K562 (cell line): ENCODE measurements around the gene CNFN. TPM values are rescaled to one million over a fixed set of nuclear protein-coding genes. Genes with fewer than 3 reads are reported as not detected.
A peak's percentile ranks its signal among the peaks of the same experiment; 100 is the strongest.

Source experiments
- BHLHE40 ChIP-seq: IDR thresholded peaks from 2 replicates; pipeline ENCODE4 v1.6.1; 2011; ENCODE audit warnings: low read length, improper control_type of control experiment
- CREM ChIP-seq: IDR thresholded peaks from 2 replicates; pipeline ENCODE4 v1.6.1; 2014; ENCODE audit warnings: antibody characterized with exemption, low read depth
- GTF2E2 ChIP-seq: fragments of 200-800 bp; sonication (Bioruptor generic); IDR thresholded peaks from 2 replicates; pipeline ENCODE4 v1.6.1; 2016; ENCODE audit warnings: missing genetic modification characterization, missing compliant biosample characterization
- HDAC8 ChIP-seq: fragments of 450-650 bp; IDR thresholded peaks from 2 replicates; pipeline ENCODE4 v1.6.1; 2016; ENCODE audit warnings: mild to moderate bottlenecking, missing genetic modification characterization, moderate library complexity, missing compliant biosample characterization
- ILK ChIP-seq: fragments of 450-650 bp; IDR thresholded peaks from 2 replicates; pipeline ENCODE4 v1.6.1; 2016; ENCODE audit warnings: missing genetic modification characterization, low read depth, mild to moderate bottlenecking, missing compliant biosample characterization, moderate library complexity, borderline replicate concordance
- SAP30 ChIP-seq: fragments of 200-600 bp; sonication (generic); IDR thresholded peaks from 2 replicates; pipeline ENCODE4 v1.6.1; 2012; ENCODE audit warnings: borderline replicate concordance, low read depth, mild to moderate bottlenecking, moderate library complexity, low read length, control low read depth, inconsistent platforms; ENCODE audit not compliant: insufficient read depth, poor library complexity, severe bottlenecking
- SIN3B ChIP-seq: fragments of 450-650 bp; IDR thresholded peaks from 2 replicates; pipeline ENCODE4 v1.6.1; 2017; ENCODE audit warnings: low read depth, mild to moderate bottlenecking, moderate library complexity
- SMAD4 ChIP-seq: fragments of 250-450 bp; sonication (Bioruptor Pico); conservative IDR thresholded peaks from 2 replicates; pipeline ENCODE4 v1.8.0; 2021; ENCODE audit warnings: inconsistent platforms, mild to moderate bottlenecking, moderate library complexity
- STAG1 ChIP-seq: sonication (generic); formaldehyde crosslinking; IDR thresholded peaks from 2 replicates; pipeline ENCODE4 v1.5.0; 2020; ENCODE audit warnings: missing genetic modification reagents, borderline replicate concordance
- XRCC5 ChIP-seq: fragments of 200-400 bp; formaldehyde crosslinking; IDR thresholded peaks from 2 replicates; pipeline ENCODE4 v1.6.1; 2017; ENCODE audit warnings: low read depth, mild to moderate bottlenecking, low read length
- ZNF384 ChIP-seq: IDR thresholded peaks from 2 replicates; pipeline ENCODE4 v1.6.1; 2012; ENCODE audit warnings: low read depth, low read length, improper control_type of control experiment
- ZNF589 ChIP-seq: fragments of 200-800 bp; sonication (Bioruptor generic); IDR thresholded peaks from 2 replicates; pipeline ENCODE4 v1.6.1; 2016; ENCODE audit warnings: low read depth, missing genetic modification characterization, missing compliant biosample characterization
- ZNF766 ChIP-seq: fragments of 200-800 bp; sonication (Bioruptor generic); conservative IDR thresholded peaks from 2 replicates; pipeline ENCODE4 v1.6.1; 2016; ENCODE audit warnings: missing genetic modification characterization, missing compliant biosample characterization
- polyA plus RNA-seq, 8 experiments: library from polyadenylated mRNA; depleted of rRNA in 4 of 8; stranded (reverse) in 5 of 8; unstranded in 3 of 8; fragments of >200 nt; fragmentation: Nextera tagmentation in 2 of 8; fragmentation: Illumina TruSeq in 1 of 8; extraction: Ambion mirVana in 2 of 8; extraction: Trizol in 1 of 8; gene quantifications; 2 replicates each; pipeline versions ENCODE4 v1.2.1 to v1.2.3, GENCODE V29; 2011 to 2014; ENCODE audit warnings: inconsistent platforms in 1 of 8, missing spikeins in 1 of 8
- total RNA-seq, 7 experiments: library from RNA; depleted of rRNA in 6 of 7; stranded (reverse); fragments of >200 nt in 6 of 7; fragmentation: Illumina TruSeq in 2 of 7; extraction: Trizol in 2 of 7; gene quantifications; 2 replicates each; pipeline versions ENCODE4 v1.2.1 to v1.2.3, GENCODE V29; 2011 to 2021; ENCODE audit warnings: low replicate concordance in 1 of 7
- TF ChIP-seq, protein P1 (sequence below): fragments of 150-350 bp; conservative IDR thresholded peaks from 2 replicates; pipeline ENCODE4 v1.6.1; 2014; ENCODE audit warnings: low read length
- TF ChIP-seq, protein P2 (sequence below): fragments of 250-450 bp; sonication (Bioruptor Pico); IDR thresholded peaks from 2 replicates; pipeline ENCODE4 v1.8.0; 2021; ENCODE audit warnings: borderline replicate concordance, mild to moderate bottlenecking, moderate library complexity; ENCODE audit not compliant: poor library complexity, severe bottlenecking
- TF ChIP-seq, protein P3 (sequence below): fragments of 200-800 bp; sonication (Bioruptor generic); IDR thresholded peaks from 2 replicates; pipeline ENCODE4 v1.6.1; 2017; ENCODE audit warnings: missing genetic modification characterization, missing compliant biosample characterization
- TF ChIP-seq, protein P4 (sequence below): sonication (generic); formaldehyde crosslinking; IDR thresholded peaks from 2 replicates; pipeline ENCODE4 v1.4.0; 2020; ENCODE audit warnings: mild to moderate bottlenecking, missing genetic modification reagents
- TF ChIP-seq, protein P5 (sequence below): fragments of 450-650 bp; formaldehyde crosslinking; IDR thresholded peaks from 2 replicates; pipeline ENCODE4 v1.4.0; 2022; ENCODE audit warnings: missing genetic modification characterization

Gene CNFN
- total and polyA plus RNA-seq, 9 of the 15 experiments (the other 6 are each of a cell fraction or from before 2014, with no cell fraction given): 0.18 to 0.52 (median 0.27) TPM; not detected in 5

DNA sequence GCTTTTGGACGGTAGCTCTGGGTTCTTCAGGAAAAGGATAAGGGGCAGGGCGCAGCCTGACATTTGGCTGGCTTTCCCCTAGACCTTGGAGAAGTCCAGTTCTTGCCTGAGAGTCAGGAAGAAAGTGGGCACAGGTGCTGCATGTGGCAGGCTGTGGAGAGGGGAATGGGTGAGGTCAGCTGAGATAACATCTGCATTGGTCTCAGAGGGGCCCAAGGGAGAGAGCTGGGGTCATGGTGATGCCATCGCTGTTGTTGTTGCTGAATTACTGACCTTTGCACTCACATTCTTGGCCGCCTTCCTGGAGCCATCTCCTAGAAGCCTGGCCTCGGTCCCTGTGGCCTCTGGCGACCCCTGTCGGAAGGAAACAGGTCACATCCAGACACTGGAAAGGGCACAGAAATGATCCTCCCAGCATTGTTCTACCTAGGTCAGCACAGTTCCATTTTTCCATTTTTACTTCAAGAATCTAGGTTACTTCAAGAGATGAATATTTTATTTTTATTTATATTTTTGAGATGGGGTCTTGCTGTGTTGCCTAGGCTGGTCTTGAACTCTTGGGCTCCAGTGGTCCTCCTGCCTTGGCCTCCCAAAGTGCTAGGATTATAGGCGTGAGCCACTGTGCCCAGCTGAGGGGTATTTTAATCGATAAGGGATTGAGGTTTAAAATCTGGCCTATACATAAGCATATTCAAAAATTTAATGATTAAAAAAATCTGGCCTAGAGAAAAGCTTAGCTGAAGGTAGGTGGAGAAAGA, 43.6 kb upstream of the CNFN start (continued):
- TF ChIP-seq, protein P1, sequence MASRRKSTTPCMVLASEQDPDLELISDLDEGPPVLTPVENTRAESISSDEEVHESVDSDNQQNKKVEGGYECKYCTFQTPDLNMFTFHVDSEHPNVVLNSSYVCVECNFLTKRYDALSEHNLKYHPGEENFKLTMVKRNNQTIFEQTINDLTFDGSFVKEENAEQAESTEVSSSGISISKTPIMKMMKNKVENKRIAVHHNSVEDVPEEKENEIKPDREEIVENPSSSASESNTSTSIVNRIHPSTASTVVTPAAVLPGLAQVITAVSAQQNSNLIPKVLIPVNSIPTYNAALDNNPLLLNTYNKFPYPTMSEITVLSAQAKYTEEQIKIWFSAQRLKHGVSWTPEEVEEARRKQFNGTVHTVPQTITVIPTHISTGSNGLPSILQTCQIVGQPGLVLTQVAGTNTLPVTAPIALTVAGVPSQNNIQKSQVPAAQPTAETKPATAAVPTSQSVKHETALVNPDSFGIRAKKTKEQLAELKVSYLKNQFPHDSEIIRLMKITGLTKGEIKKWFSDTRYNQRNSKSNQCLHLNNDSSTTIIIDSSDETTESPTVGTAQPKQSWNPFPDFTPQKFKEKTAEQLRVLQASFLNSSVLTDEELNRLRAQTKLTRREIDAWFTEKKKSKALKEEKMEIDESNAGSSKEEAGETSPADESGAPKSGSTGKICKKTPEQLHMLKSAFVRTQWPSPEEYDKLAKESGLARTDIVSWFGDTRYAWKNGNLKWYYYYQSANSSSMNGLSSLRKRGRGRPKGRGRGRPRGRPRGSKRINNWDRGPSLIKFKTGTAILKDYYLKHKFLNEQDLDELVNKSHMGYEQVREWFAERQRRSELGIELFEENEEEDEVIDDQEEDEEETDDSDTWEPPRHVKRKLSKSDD: no peak; the same call in 1 of the 2 replicates
- TF ChIP-seq BHLHE40 (peak; percentile 19; the same call in 1 of the 2 replicates), ZNF766 (CRISPR knock-in tag) (peak; percentile 86), CREM (peak; percentile 54; the same call in 1 of the 2 replicates), ZNF589 (CRISPR knock-in tag) (peak; percentile 85), HDAC8 (tag) (0 out of 2 replicates have a peak, but pooled peaks have one; percentile 32), GTF2E2 (tag) (no peak), ILK (tag) (no peak), SAP30 (no peak), SMAD4 (peak; percentile 84), STAG1 (CRISPR knock-in tag) (peak; percentile 89; the same call in 1 of the 2 replicates), SIN3B (no peak), XRCC5 (peak; percentile 49; the same call in 1 of the 2 replicates), ZNF384 (no peak)
- TF ChIP-seq, protein P2, sequence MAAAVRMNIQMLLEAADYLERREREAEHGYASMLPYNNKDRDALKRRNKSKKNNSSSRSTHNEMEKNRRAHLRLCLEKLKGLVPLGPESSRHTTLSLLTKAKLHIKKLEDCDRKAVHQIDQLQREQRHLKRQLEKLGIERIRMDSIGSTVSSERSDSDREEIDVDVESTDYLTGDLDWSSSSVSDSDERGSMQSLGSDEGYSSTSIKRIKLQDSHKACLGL (CRISPR knock-in tag): no peak
- TF ChIP-seq, protein P3, sequence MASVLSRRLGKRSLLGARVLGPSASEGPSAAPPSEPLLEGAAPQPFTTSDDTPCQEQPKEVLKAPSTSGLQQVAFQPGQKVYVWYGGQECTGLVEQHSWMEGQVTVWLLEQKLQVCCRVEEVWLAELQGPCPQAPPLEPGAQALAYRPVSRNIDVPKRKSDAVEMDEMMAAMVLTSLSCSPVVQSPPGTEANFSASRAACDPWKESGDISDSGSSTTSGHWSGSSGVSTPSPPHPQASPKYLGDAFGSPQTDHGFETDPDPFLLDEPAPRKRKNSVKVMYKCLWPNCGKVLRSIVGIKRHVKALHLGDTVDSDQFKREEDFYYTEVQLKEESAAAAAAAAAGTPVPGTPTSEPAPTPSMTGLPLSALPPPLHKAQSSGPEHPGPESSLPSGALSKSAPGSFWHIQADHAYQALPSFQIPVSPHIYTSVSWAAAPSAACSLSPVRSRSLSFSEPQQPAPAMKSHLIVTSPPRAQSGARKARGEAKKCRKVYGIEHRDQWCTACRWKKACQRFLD (CRISPR knock-in tag): 0 out of 2 replicates have a peak, but pooled peaks have one; percentile 50
- TF ChIP-seq, protein P4, sequence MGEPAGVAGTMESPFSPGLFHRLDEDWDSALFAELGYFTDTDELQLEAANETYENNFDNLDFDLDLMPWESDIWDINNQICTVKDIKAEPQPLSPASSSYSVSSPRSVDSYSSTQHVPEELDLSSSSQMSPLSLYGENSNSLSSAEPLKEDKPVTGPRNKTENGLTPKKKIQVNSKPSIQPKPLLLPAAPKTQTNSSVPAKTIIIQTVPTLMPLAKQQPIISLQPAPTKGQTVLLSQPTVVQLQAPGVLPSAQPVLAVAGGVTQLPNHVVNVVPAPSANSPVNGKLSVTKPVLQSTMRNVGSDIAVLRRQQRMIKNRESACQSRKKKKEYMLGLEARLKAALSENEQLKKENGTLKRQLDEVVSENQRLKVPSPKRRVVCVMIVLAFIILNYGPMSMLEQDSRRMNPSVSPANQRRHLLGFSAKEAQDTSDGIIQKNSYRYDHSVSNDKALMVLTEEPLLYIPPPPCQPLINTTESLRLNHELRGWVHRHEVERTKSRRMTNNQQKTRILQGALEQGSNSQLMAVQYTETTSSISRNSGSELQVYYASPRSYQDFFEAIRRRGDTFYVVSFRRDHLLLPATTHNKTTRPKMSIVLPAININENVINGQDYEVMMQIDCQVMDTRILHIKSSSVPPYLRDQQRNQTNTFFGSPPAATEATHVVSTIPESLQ (CRISPR knock-in tag): no peak
- TF ChIP-seq, protein P5, sequence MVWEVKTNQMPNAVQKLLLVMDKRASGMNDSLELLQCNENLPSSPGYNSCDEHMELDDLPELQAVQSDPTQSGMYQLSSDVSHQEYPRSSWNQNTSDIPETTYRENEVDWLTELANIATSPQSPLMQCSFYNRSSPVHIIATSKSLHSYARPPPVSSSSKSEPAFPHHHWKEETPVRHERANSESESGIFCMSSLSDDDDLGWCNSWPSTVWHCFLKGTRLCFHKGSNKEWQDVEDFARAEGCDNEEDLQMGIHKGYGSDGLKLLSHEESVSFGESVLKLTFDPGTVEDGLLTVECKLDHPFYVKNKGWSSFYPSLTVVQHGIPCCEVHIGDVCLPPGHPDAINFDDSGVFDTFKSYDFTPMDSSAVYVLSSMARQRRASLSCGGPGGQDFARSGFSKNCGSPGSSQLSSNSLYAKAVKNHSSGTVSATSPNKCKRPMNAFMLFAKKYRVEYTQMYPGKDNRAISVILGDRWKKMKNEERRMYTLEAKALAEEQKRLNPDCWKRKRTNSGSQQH: no peak
